Activated T-cell treated with anti-CD3 and anti-CD28 coated beads, Interleukin-2, amount 50 U/mL, for 72 hours (primary cell): Measurements from ENCODE around the gene FXYD1. TPM values are rescaled to one million over a fixed set of nuclear protein-coding genes. Genes with fewer than 3 reads are reported as not detected.

ENCODE experiments used
- ATAC-seq, 2 donors: fragments of 150-1000 bp; cut with Tn5 transposase; replicated peaks in 1 of 2; 2 replicates each; pipeline ENCODE4 v1.10.0; 2021; ENCODE audit warnings: moderate library complexity in 2 of 2, mild to moderate bottlenecking in 1 of 2
- DNase-seq, 2 donors: peaks; one replicate each; pipeline ENCODE4 v3.0.0; 2021 to 2022; ENCODE audit warnings: mixed read lengths in 1 of 2
- H3K27ac Mint-ChIP-seq: one replicate; pipeline ENCODE4 v1.8.0; 2022; ENCODE audit warnings: mild to moderate bottlenecking, moderate library complexity, mixed read lengths
- H3K27me3 Mint-ChIP-seq: one replicate; pipeline ENCODE4 v1.8.0; 2022; ENCODE audit warnings: low read depth, mixed read lengths
- H3K36me3 Mint-ChIP-seq, 2 donors: one replicate each; pipeline ENCODE4 v1.8.0; 2022; ENCODE audit warnings: mixed read lengths in 2 of 2, mild to moderate bottlenecking in 1 of 2; ENCODE audit not compliant: insufficient read depth in 2 of 2
- H3K4me1 Mint-ChIP-seq: one replicate; pipeline ENCODE4 v1.8.0; 2022; ENCODE audit warnings: low read depth, mixed read lengths
- H3K4me3 Mint-ChIP-seq, 2 donors: one replicate each; pipeline ENCODE4 v1.8.0; 2022; ENCODE audit warnings: mild to moderate bottlenecking in 2 of 2, mixed read lengths in 2 of 2, moderate library complexity in 2 of 2
- H3K9me3 Mint-ChIP-seq, 2 donors: one replicate each; pipeline ENCODE4 v1.8.0; 2022; ENCODE audit warnings: mixed read lengths in 2 of 2
- total RNA-seq, 2 donors: library from RNA; stranded (reverse); gene quantifications; one replicate each; pipeline ENCODE4 v1.2.3, GENCODE V29; 2022

The FXYD1 gene
- total RNA-seq, 2 donors from 2014 or later = 1.6 to 2.0 TPM

DNA sequence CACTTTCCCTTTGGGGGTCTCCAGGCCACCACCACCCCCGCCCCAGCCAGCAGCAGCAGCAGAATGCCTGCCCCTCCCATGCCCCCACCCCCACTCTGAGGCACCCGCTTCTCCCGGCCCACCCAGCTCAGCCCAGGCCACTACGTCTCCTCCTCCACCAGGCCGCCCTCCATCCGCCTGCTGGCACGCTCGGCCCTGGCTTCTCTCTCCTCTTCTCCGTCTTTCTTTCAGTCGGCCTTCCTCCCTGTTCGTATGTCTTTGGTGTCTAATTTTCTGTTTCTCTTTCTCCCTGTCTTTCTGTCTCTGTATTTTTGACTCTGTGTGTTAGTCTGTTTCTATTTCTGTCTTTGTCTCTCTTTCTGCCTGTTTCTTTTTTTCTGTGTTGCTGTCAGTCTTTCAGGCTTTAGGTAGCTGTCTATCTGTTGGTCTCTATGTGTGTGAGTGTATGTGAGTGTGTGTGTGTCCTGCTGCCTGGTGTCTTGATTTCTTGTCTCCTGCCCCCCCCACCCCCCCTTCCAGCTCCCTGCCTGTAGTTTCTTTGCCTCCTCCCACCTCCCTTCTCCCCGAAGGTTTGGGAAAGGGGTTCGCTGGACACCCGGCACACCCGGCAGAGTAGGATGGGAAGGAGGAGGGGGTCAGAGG is 3.9 kb upstream of the FXYD1 start, which contains the start of gene LGI4:
Gene LGI4, minus strand, starts transcription at position 459 of the 642 bp plus-strand sequence. Its CDS starts 379 bp downstream, at position 80.
- no peaks in the 10 kb centered on the region for H3K4me1 Mint-ChIP-seq
- ATAC-seq = no peak
- peaks cover 9% of the 10 kb centered on the region in 2 donors for H3K9me3 Mint-ChIP-seq
- no peak within 1 kb of the TSS for H3K4me3 Mint-ChIP-seq
- no peaks in the 10 kb centered on the region for H3K36me3 Mint-ChIP-seq
- H3K27me3 Mint-ChIP-seq = no peaks in the 10 kb centered on the region
- H3K27ac Mint-ChIP-seq = no peak within 1 kb of the TSS
- DNase-seq = no peak

DNA sequence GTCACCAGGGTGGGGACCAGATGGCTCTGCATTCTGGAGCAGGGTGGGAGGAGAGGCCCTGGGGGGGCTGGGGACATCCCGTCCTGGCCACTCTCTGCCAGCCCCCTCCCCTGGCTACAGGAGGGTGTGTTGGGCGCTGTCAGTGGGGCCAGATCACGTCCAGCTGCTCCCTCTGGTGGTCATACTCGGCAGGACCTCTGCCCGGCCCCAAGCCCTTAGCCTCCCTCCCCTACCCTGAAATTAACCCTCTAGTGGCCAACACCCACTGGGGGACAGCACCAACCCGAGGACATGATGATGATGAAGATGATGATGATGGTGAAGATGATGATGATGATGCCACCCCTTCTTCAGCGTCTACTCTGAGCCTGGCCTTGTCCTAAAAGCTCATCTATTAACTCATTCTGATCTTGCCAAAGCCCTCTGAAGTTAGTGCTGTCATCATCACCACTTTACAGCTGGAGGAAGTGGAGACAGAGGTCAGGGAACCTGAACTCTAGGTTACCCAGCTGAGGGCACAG is 3.2 kb upstream of the FXYD1 start:
- no peak overlapping the region for H3K4me3 Mint-ChIP-seq
- H3K27me3 Mint-ChIP-seq = no peaks in the 10 kb centered on the region
- DNase-seq (peak; percentile 80), ATAC-seq (peak; percentile 87 to 89)
- H3K36me3 Mint-ChIP-seq = no peaks in the 10 kb centered on the region
- no peaks in the 10 kb centered on the region for H3K4me1 Mint-ChIP-seq
- H3K9me3 Mint-ChIP-seq = peaks cover 9% of the 10 kb centered on the region in 2 donors
- H3K27ac Mint-ChIP-seq = no peak overlapping the region

DNA sequence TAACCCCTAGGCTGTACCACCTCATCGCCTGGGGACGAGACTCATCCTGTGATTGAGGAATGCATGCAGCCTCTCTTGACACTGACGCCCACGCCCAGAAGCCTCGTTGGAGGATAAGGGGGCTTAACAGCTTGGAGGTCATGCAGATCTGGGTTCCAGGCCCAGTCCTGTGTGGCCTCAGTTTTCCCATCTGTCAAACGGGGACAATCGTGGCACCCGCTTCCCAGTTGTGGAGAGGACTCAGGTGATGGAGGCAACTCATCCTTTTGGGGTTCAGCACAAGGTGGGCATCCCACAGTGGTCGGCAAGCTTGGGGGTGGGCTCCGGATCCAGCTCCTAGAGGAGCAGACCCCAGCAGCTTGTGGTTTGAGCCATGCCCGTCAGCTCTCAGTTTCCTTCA is 2.4 kb upstream of the FXYD1 start:
- peaks cover 9% of the 10 kb centered on the region in 2 donors for H3K9me3 Mint-ChIP-seq
- peaks cover 6% of the 10 kb centered on the region for H3K4me1 Mint-ChIP-seq
- no peaks in the 10 kb centered on the region for H3K27me3 Mint-ChIP-seq
- no peak overlapping the region for H3K4me3 Mint-ChIP-seq
- H3K27ac Mint-ChIP-seq = no peak overlapping the region
- ATAC-seq (no peak), DNase-seq (no peak)
- H3K36me3 Mint-ChIP-seq = no peaks in the 10 kb centered on the region

DNA sequence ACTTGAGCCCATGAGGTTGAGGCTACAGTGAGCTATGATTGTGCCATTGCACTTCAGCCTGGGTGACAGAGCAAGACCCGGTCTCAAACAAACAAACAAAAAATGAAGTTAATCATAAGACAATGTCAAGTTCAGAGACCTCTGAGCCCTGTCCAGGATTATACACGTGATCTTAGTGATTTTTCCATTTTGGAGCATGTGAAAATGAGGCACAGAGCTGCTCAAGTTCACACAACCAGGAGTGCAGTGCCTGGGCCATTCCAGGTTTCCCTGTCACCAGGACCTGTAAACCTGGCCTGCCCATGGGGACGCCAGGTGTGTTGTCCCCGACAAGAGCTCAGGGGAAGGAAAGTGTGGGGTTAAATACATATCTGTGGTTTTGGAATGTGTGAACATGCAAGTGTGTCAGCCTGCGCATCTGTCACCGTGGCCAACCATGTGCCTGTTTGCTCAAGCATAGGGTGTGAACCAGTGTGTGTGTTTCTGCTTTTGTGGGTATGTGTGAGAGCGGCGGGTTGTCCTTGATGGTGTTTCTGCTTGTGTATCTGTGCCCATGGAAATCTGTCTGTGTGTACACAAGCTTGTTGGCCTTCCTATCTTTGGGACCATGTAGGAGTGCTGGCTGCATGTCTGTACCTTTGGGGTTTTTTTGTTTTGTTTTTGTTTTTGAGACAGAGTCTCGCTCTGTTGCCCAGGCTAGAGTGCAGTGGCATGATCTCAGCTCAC is 1.5 kb upstream of the FXYD1 start:
- Mint-ChIP-seq H3K4me3 (no peak overlapping the region), H3K9me3 (peaks cover 9% of the 10 kb centered on the region in 2 donors), H3K27ac (no peak overlapping the region), H3K4me1 (peaks cover 15% of the 10 kb centered on the region), H3K27me3 (peaks cover 8% of the 10 kb centered on the region), H3K36me3 (no peaks in the 10 kb centered on the region)
- ATAC-seq = no peak
- DNase-seq = no peak

DNA sequence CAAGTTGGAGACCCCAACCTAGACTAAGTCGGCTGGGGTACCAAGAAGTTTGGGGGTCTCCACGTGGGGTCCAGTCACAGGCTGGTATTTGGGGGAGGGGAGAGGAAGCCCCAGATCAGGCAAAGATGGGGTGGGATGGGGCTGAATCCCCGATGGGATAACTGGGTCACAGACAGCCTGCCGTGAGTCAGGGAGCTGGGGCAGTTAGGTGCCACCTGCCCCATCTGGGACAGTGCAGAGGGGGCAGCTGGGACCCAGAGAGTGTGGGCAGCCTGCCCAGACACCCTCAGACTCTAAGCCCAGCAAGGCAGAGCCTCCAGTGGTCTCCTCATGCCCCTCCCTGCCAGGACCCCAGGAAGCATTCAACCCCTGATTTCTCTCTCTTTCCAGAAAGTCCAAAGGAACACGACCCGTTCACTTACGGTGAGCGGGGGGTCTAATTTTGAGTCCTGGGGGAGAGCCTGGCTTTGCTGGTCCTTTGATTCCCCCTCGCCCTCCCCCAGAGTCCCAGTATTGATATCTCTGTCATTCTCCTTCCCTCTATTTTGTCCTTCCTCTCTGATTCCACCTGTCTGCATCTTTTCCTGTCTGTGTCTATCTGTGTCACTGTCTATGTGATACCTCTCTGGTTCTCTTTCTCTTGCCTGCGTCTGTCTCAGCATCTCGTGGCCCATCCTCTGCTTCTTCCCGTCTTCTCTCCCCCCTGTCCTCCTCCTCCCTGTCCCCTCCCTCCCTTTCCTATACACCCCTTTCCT is 1.8 kb downstream of the FXYD1 start:
- peaks cover 27% of the 10 kb centered on the region for H3K4me1 Mint-ChIP-seq
- no peaks in the 10 kb centered on the region for H3K9me3 Mint-ChIP-seq
- no peaks in the 10 kb centered on the region for H3K36me3 Mint-ChIP-seq
- peak overlapping the region; percentile 49 to 79 for H3K4me3 Mint-ChIP-seq
- no peak for ATAC-seq
- H3K27ac Mint-ChIP-seq = no peak overlapping the region
- no peak for DNase-seq
- peaks cover 18% of the 10 kb centered on the region for H3K27me3 Mint-ChIP-seq

DNA sequence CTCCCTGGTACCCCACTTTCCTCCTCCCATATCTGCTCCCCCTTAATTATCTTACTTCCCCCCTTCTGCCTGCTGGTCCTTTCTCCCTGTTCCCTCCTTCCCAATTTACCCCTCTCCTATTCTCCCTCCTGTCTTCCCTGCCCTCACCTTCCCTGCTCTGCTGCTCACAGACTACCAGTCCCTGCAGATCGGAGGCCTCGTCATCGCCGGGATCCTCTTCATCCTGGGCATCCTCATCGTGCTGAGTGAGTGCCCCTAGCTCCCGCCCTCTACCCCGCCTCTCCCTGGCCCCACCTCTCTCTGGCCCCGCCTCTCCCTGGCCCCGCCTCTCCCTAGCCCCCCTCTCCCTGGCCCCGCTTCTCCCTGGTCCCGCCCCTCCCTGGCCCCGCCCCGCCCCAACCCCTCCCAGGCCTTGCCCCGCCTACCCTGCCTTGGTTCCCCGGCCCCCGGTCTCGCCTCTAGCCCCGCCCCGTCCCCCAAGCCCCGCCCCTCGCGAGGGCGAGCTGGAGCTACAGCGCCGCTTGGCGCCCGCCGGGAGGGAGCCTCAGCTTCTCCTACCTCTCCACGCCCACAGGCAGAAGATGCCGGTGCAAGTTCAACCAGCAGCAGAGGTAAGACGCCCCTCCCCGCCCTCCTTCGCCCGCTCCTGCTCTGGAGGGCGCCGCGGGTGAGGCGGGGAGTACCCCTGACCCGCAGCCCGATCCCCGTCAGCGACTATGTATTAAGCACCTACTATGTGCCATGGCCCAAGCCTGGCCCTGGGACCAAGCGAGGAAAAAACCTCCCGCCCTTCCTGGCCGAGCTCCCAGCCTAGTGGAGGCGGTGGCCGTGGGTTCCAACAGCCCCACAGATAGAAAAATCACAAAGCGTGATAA is 2.6 kb downstream of the FXYD1 start:
- H3K9me3 Mint-ChIP-seq = no peaks in the 10 kb centered on the region
- no peak overlapping the region for H3K27ac Mint-ChIP-seq
- DNase-seq (peak; percentile 96 to 97), ATAC-seq (peak; percentile 86 to 89)
- H3K4me3 Mint-ChIP-seq = peak overlapping the region; percentile 87 to 90
- peaks cover 27% of the 10 kb centered on the region for H3K4me1 Mint-ChIP-seq
- peaks cover 18% of the 10 kb centered on the region for H3K27me3 Mint-ChIP-seq
- H3K36me3 Mint-ChIP-seq = no peaks in the 10 kb centered on the region

DNA sequence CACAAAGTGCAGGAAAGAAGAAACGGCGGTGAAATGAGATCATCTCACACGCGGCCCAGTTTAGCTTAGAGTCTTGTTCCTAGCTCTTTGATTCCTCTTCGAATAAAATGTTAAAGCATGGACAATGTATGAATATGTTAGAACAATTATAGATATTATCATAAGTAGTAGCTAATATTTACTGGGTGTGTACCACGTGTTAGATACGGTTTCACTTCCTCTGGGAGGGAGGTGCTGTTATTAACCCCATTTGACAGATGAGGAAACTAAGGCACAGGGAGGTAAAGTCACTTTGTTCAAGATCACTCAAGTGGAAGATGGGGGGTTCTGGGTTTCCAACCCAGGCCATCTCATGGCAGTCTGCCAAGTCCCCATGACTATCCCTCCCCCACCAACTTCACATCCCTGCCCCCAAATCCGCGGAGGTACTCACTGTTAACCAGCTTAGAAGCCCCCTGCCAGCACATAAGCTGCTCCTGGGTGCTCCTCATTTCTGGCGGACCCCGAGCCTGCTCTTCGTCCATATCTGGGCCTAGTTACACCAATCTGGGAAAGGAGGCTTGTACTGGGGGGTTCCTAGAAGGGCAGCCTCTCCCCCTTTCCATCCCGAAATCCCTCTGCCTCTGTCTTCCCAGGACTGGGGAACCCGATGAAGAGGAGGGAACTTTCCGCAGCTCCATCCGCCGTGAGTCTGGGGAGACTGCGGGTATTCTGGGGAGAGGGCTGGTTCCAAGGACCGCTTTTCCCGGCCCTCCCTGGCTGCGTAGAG is 3.4 kb downstream of the FXYD1 start:
- Mint-ChIP-seq H3K4me1 (peaks cover 27% of the 10 kb centered on the region), H3K9me3 (no peaks in the 10 kb centered on the region), H3K36me3 (no peaks in the 10 kb centered on the region), H3K27ac (peak overlapping the region; percentile 30), H3K27me3 (peaks cover 18% of the 10 kb centered on the region), H3K4me3 (peak overlapping the region; percentile 87 to 90)
- peak in 1 of 2 donors; percentile 1 for ATAC-seq
- DNase-seq = peak in 1 of 2 donors; percentile 15

DNA sequence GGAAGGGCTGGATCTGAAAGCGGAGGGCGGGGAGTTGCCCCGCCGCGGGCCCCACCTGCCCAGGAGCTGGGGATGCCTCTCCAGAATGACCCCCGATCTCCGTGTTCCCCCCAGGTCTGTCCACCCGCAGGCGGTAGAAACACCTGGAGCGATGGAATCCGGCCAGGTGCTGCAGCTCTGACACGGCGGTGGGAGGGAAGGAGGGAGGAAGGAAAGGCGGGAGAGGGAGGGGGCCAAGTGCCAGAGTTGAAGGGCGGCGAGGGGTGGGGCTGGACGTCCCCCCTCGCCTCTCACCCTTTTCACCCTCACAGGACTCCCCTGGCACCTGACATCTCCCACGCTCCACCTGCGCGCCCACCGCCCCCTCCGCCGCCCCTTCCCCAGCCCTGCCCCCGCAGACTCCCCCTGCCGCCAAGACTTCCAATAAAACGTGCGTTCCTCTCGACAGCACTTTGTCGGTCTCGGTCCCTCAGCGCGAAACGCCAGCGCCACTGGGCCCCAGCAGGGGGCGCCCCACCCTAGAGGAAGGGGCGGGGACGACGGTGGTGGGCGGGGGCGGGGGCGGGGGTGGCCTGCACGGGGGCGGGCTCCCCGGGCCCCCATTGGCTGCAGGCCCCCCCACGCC is 4.1 kb downstream of the FXYD1 start:
- Mint-ChIP-seq H3K4me3 (peak overlapping the region; percentile 87 to 90), H3K4me1 (peaks cover 27% of the 10 kb centered on the region), H3K27ac (no peak overlapping the region), H3K9me3 (no peaks in the 10 kb centered on the region), H3K27me3 (peaks cover 18% of the 10 kb centered on the region), H3K36me3 (no peaks in the 10 kb centered on the region)
- DNase-seq (peak; percentile 70 to 83), ATAC-seq (peak in 1 of 2 donors; percentile 14)

DNA sequence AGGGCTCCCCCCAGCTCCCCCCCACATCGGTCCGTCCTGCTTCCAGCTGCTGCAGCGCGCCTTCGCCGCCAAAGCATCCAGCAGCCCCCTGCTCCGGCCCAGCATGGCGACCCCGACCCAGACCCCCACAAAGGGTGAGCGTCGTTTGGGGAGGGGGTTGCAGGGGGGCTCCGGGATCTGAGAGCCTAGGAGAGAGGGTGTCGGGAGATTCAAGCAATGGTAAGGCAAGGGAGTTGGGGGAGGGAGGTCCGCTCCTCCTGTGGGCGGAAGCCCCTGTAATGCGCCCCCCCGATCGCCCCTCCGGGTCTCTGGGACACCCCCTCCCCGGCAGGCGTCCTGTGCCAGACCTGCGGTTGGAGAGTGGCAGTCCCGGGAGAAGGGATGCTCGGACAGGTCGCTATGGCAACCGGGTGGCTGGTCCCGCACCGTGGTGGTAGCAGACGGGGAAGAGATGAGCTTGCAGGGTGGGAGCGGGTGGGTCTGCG is 4.6 kb downstream of the FXYD1 start, which contains the start of gene FXYD7:
Gene FXYD7, plus strand, starts transcription at position 25 of the 485 bp plus-strand sequence. Its CDS starts 79 bp downstream, at position 104.
- H3K27me3 Mint-ChIP-seq = peaks cover 18% of the 10 kb centered on the region
- peaks cover 27% of the 10 kb centered on the region for H3K4me1 Mint-ChIP-seq
- peak within 1 kb of the TSS; percentile 87 to 90 for H3K4me3 Mint-ChIP-seq
- H3K36me3 Mint-ChIP-seq = no peaks in the 10 kb centered on the region
- ATAC-seq (peak in 1 of 2 donors; percentile 2), DNase-seq (no peak)
- H3K9me3 Mint-ChIP-seq = no peaks in the 10 kb centered on the region
- H3K27ac Mint-ChIP-seq = no peak within 1 kb of the TSS

DNA sequence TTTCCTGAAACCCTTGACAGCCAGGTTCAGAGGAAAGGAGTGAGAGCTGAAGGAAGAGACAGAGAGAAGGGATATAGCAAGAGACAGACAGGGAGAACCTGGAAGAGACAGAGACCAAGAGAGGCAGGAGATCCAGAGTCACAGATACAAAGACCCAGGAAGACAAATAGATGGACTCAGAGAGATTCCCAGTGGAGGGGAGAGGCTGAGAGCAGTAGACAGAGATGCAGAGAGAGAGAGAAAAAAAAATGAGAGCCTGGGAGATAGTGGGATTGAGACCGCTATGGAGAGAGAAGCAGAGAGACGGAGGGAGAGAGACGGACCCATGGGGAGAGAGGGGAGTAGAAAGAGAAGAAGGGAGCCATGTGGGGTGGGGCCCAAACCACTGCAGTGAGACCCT is 5.2 kb downstream of the FXYD1 start:
- Mint-ChIP-seq H3K4me1 (peaks cover 27% of the 10 kb centered on the region), H3K36me3 (no peaks in the 10 kb centered on the region), H3K27me3 (peaks cover 18% of the 10 kb centered on the region), H3K9me3 (no peaks in the 10 kb centered on the region), H3K27ac (no peak overlapping the region), H3K4me3 (peak overlapping the region in 1 of 2 donors; percentile 57)
- no peak for ATAC-seq
- no peak for DNase-seq

DNA sequence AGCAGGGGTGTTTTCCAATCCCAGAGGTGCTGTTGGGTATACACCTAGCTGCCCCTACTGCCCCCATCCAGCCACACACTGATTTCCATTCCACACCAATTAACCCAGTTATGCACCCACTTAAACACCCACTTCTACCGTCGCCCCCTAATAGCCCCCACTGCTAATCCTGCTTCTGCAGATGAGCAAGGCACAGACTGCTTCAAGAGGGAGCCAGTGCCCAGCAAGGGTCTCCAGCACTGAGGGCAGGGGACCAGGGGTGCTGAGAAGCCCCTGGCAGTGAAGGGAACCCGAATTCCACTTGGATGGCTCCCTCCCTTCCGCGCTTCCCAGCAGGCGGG is 5.6 kb downstream of the FXYD1 start:
- no peak overlapping the region for H3K27ac Mint-ChIP-seq
- H3K27me3 Mint-ChIP-seq = peaks cover 18% of the 10 kb centered on the region
- ATAC-seq (no peak), DNase-seq (no peak)
- peaks cover 27% of the 10 kb centered on the region for H3K4me1 Mint-ChIP-seq
- H3K36me3 Mint-ChIP-seq = no peaks in the 10 kb centered on the region
- H3K4me3 Mint-ChIP-seq = no peak overlapping the region
- no peaks in the 10 kb centered on the region for H3K9me3 Mint-ChIP-seq
